ENCODE measurements around the gene ALDH1A3.

ALDH1A3 gene

GRCh38 chr15:100909989-100910955 is 30.6 kb downstream of the ALDH1A3 start:
- H3K27ac ChIP-seq, result no peak overlapping the region
- peak; percentile 64 for DNase-seq (ENCODE audit: low spot score)

GRCh38 chr15:100911086-100911485 is 31.5 kb downstream of the ALDH1A3 start:
- H3K4me3 ChIP-seq, result no peak overlapping the region
- no peak for TF ChIP-seq CTCF (IDR thresholded peaks at IDR 0.05)
- no peak overlapping the region for H3K27ac ChIP-seq
- DNase-seq (ENCODE audit: low spot score), result peak; percentile 28

More at GRCh38 chr15:100909989-100910955, 30.6 kb downstream of the ALDH1A3 start:
- H3K4me3 ChIP-seq, result no peak overlapping the region
- no peak for TF ChIP-seq CTCF (IDR thresholded peaks at IDR 0.05)

- TF ChIP-seq CTCF (IDR thresholded peaks at IDR 0.05), result no peak
- Histone ChIP-seq H3K4me3 (no peak overlapping the region), H3K27ac (no peak overlapping the region)
- DNase-seq (ENCODE audit: low spot score), result peak; percentile 22
Measured at GRCh38 chr15:100913961-100914360, 34.3 kb downstream of the ALDH1A3 start.

GRCh38 chr15:100914876-100915275 is 35.2 kb downstream of the ALDH1A3 start:
- DNase-seq (ENCODE audit: low spot score), result peak; percentile 36
- Histone ChIP-seq H3K4me3 (no peak overlapping the region), H3K27ac (no peak overlapping the region)
- TF ChIP-seq CTCF (IDR thresholded peaks at IDR 0.05), result no peak

- DNase-seq (ENCODE audit: low spot score), result peak; percentile 72
- peak; percentile 69 for TF ChIP-seq CTCF (IDR thresholded peaks at IDR 0.05)
- H3K27ac ChIP-seq, result peak overlapping the region in 1 of 2 donors; percentile 70
- peak overlapping the region; percentile 85 for H3K4me3 ChIP-seq
Measured at GRCh38 chr15:100918034-100918689, 38.5 kb downstream of the ALDH1A3 start.

- DNase-seq (ENCODE audit: low spot score), result peak; percentile 75
- peak within 1 kb of the TSS; percentile 85 for H3K4me3 ChIP-seq
- no peak for TF ChIP-seq CTCF (IDR thresholded peaks at IDR 0.05)
- peak within 1 kb of the TSS; percentile 15 to 70 for H3K27ac ChIP-seq
Measured at GRCh38 chr15:100918690-100919480, 39.3 kb downstream of the ALDH1A3 start, which contains the start of gene LRRK1. LRRK1 (plus strand) TSS chr15:100919357; CDS start chr15:100924633, 5,276 bp downstream.

Measured in coronary artery (tissue), 2 donors.